Pancreas (tissue), 10 donors: ENCODE data around the gene CRADD. TPM values are rescaled to one million over a fixed set of nuclear protein-coding genes. Genes with fewer than 3 reads are reported as not detected.
"Not testable (repeated sequence)": the region's sequence is repeated elsewhere in the genome, so short reads cannot be mapped to it uniquely, and the experiment has no call there.

Source experiments
- ATAC-seq, 4 donors: fragments of 200-7000 bp; cut with Tn5 transposase; one replicate each; pipeline versions ENCODE4 v1.8.0 to v1.9.1; 2020; ENCODE audit warnings: mild to moderate bottlenecking in 4 of 4, moderate library complexity in 4 of 4
- DNase-seq, 6 donors: peaks; one replicate each; pipeline ENCODE4 v3.0.0-alpha.2; 2020
- FAIRE-seq: peaks from 2 replicates; lab custom pipeline; 2012; peaks lifted over from hg19 to GRCh38; lab: Jason Lieb, UNC
- H3K27ac ChIP-seq, 4 donors: fragments of 200-600 bp; sonication (generic); 1 replicate in 3 of 4; 2 replicates in 1 of 4; pipeline versions ENCODE4 v1.5.0 to v1.8.0; 2020
- H3K27me3 ChIP-seq, 4 donors: fragments of 200-600 bp; one replicate each; pipeline ENCODE4 v1.8.0; 2021
- H3K36me3 ChIP-seq, 3 donors: fragments of 200-600 bp; sonication (generic) in 1 of 3; one replicate each; pipeline versions ENCODE4 v1.5.0 to v1.8.0; 2020 to 2021
- H3K4me1 ChIP-seq, 3 donors: fragments of 200-600 bp; one replicate each; pipeline ENCODE4 v1.8.0; 2021
- H3K4me3 ChIP-seq, 4 donors: fragments of 200-600 bp; sonication (generic) in 2 of 4; one replicate each; pipeline versions ENCODE4 v1.5.0 to v1.8.0; 2020 to 2021
- H3K9me3 ChIP-seq, 4 donors: fragments of 200-600 bp; one replicate each; pipeline ENCODE4 v1.8.0; 2021
- CTCF ChIP-seq, 4 donors: fragments of 200-600 bp; sonication (generic) in 3 of 4; IDR thresholded peaks; one replicate each; pipeline versions ENCODE4 v1.5.0 to v1.8.0; 2021; ENCODE audit warnings: antibody characterized with exemption in 4 of 4
- WGBS, 2 donors: extraction: QIAGEN DNeasy Blood & Tissue Kit; methylation state at CpG; one replicate each; pipeline ENCODE4 v1.1.7; 2013; 5-methylcytosine and 5-hydroxymethylcytosine counted together
- intact Hi-C, 3 donors: fragments of 100-400 bp; cut with DNase I; formaldehyde crosslinking; loops; one replicate each; pipeline versions ENCODE4 v1.11.1 to v1.14.2; 2022
- polyA plus RNA-seq, 2 donors: library from polyadenylated mRNA; stranded (reverse); fragments of 200-250 nt; gene quantifications; one replicate each; pipeline ENCODE4 v1.2.3, GENCODE V29; 2013
- total RNA-seq, 6 donors: library from RNA; stranded (reverse); fragmentation: NEBNext Ultra II Directional in 4 of 6; extraction: Animal tissue kit (Norgen Biotek cat#: 25700) in 4 of 6; gene quantifications; one replicate each; pipeline versions ENCODE4 v1.2.1 to v1.2.4, GENCODE V29; 2021 to 2023
- donor health status: healthy with polysubstance abuse.
- donor health status: DM: no; HTN: no; CAD: no; lungs with moderate emphysema.
- donor health status: DM: no; HTN: no; CAD: no.
- donor health status: control.
- donor health status: control.
- donor health status: Bipolar disorder and iron deficiency.
- donor health status: DM: yes; HTN: yes; CAD: no.
- donor health status: DM: no; HTN: no; CAD: no.
- donor health status: DM: no; HTN: no; CAD: no.
- donor health status: DM: yes; HTN: yes; CAD: no.

Gene CRADD
- total and polyA plus RNA-seq, 8 donors = 5.3 to 12.3 (median 9.2) TPM

- FAIRE-seq (no peak), ATAC-seq (peak in 3 of 4 donors; percentile 19 to 45 (median 30)), DNase-seq (no peak)
- H3K36me3 ChIP-seq = no peaks in the 10 kb centered on the region
- H3K27ac ChIP-seq = no peak overlapping the region
- no peaks in the 10 kb centered on the region for H3K4me1 ChIP-seq
- no peak overlapping the region for H3K4me3 ChIP-seq
- intact Hi-C loops = no loop called here
- TF ChIP-seq CTCF (IDR thresholded peaks at IDR 0.05) = no peak
- no peaks in the 10 kb centered on the region for H3K27me3 ChIP-seq
- no peaks in the 10 kb centered on the region for H3K9me3 ChIP-seq
These were observed 191.6 kb downstream of the CRADD start for GRCh38 chr12:93868771-93869170.

GRCh38 chr12:93870020-93870795, 193.0 kb downstream of the CRADD start:
- DNase-seq = no peak
- H3K27me3 ChIP-seq = no peaks in the 10 kb centered on the region
- no peak overlapping the region for H3K4me3 ChIP-seq
- no peak for ATAC-seq
- FAIRE-seq = no peak
- H3K9me3 ChIP-seq = no peaks in the 10 kb centered on the region
- no peak for TF ChIP-seq CTCF (IDR thresholded peaks at IDR 0.05)
- no peaks in the 10 kb centered on the region for H3K4me1 ChIP-seq
- WGBS, 2 donors = 74 to 80% methylated on average over 7 of the region's 7 CpGs
- intact Hi-C loops = no loop called here
- H3K27ac ChIP-seq = no peak overlapping the region
- H3K36me3 ChIP-seq = no peaks in the 10 kb centered on the region

GRCh38 chr12:93871566-93871965, 194.4 kb downstream of the CRADD start:
- H3K4me1 ChIP-seq, ATAC-seq, H3K4me3 ChIP-seq, H3K9me3 ChIP-seq, H3K36me3 ChIP-seq, H3K27ac ChIP-seq, DNase-seq, H3K27me3 ChIP-seq, intact Hi-C loops, FAIRE-seq: not testable (repeated sequence)
- 73 to 85% methylated on average over 1 of the region's 1 CpG for WGBS, 2 donors

GRCh38 chr12:93873561-93873960, 196.4 kb downstream of the CRADD start:
- H3K9me3 ChIP-seq = no peaks in the 10 kb centered on the region
- no peaks in the 10 kb centered on the region for H3K36me3 ChIP-seq
- no peaks in the 10 kb centered on the region for H3K27me3 ChIP-seq
- H3K4me1 ChIP-seq = no peaks in the 10 kb centered on the region
- no peak overlapping the region for H3K4me3 ChIP-seq
- H3K27ac ChIP-seq = no peak overlapping the region
- ATAC-seq (no peak), DNase-seq (no peak), FAIRE-seq (peak; percentile 23)
- intact Hi-C loops = no loop called here
- TF ChIP-seq CTCF (IDR thresholded peaks at IDR 0.05) = no peak
- 84 to 93% methylated on average over 5 of the region's 5 CpGs for WGBS, 2 donors

GRCh38 chr12:93875157-93875556, 198.0 kb downstream of the CRADD start:
- Histone ChIP-seq H3K9me3 (no peaks in the 10 kb centered on the region), H3K27ac (no peak overlapping the region)
- ATAC-seq = no peak

More at GRCh38 chr12:93875157-93875556, 198.0 kb downstream of the CRADD start:
- FAIRE-seq (no peak), DNase-seq (no peak)
- Histone ChIP-seq H3K4me3 (no peak overlapping the region), H3K4me1 (no peaks in the 10 kb centered on the region), H3K27me3 (no peaks in the 10 kb centered on the region), H3K36me3 (no peaks in the 10 kb centered on the region)
- no peak for TF ChIP-seq CTCF (IDR thresholded peaks at IDR 0.05)
- WGBS, 2 donors = 57 to 73% methylated on average over 1 of the region's 1 CpG
- intact Hi-C loops = no loop called here
